Heart left ventricle (tissue), 16 donors: ENCODE results near the gene EP400. TPM values are rescaled to one million over a fixed set of nuclear protein-coding genes. Genes with fewer than 3 reads are reported as not detected.

Experiments used
- ATAC-seq, 4 donors: fragments of 200-7000 bp; cut with Tn5 transposase; one replicate each; pipeline ENCODE4 v1.9.1; 2020 to 2022; ENCODE audit warnings: moderate library complexity in 4 of 4, mild to moderate bottlenecking in 3 of 4, moderate number of reproducible peaks in 1 of 4
- DNase-seq, 5 donors: peaks; one replicate each; pipeline ENCODE4 v3.0.0-alpha.2; 2020
- H3K27ac ChIP-seq, 12 donors: fragments of 200-600 bp; sonication (generic) in 4 of 12; one replicate each; pipeline versions ENCODE4 v1.5.0 to v1.8.0; 2016 to 2022; ENCODE audit warnings: mild to moderate bottlenecking in 2 of 12
- H3K27me3 ChIP-seq, 9 donors: fragments of 200-600 bp; sonication (generic) in 2 of 9; one replicate each; pipeline versions ENCODE4 v1.5.1 to v1.8.0; 2016 to 2022; ENCODE audit warnings: mild to moderate bottlenecking in 3 of 9
- H3K36me3 ChIP-seq, 9 donors: fragments of 200-600 bp; sonication (generic) in 2 of 9; one replicate each; pipeline versions ENCODE4 v1.5.0 to v1.8.0; 2018 to 2022; ENCODE audit warnings: mild to moderate bottlenecking in 2 of 9
- H3K4me1 ChIP-seq, 12 donors: fragments of 200-600 bp; sonication (generic) in 4 of 12; one replicate each; pipeline versions ENCODE4 v1.5.0 to v1.8.0; 2016 to 2022; ENCODE audit warnings: mild to moderate bottlenecking in 3 of 12
- H3K4me3 ChIP-seq, 12 donors: fragments of 200-600 bp; sonication (generic) in 4 of 12; one replicate each; pipeline versions ENCODE4 v1.5.0 to v1.8.0; 2017 to 2022; ENCODE audit warnings: mild to moderate bottlenecking in 9 of 12, moderate library complexity in 4 of 12
- H3K9me3 ChIP-seq, 12 donors: fragments of 200-600 bp; sonication (generic) in 4 of 12; one replicate each; pipeline versions ENCODE4 v1.5.0 to v1.8.0; 2016 to 2022; ENCODE audit warnings: mild to moderate bottlenecking in 1 of 12
- POLR2A ChIP-seq, 2 donors: fragments of 450-650 bp; IDR thresholded peaks; one replicate each; pipeline ENCODE4 v1.6.1; 2017; ENCODE audit warnings: antibody characterized with exemption in 2 of 2, mild to moderate bottlenecking in 2 of 2, moderate library complexity in 2 of 2
- WGBS, 4 donors: extraction: QIAGEN DNeasy Blood & Tissue Kit in 2 of 4; methylation state at CpG; one replicate each; pipeline versions ENCODE4 v1.1.5 to v1.1.7; 2013 to 2018; 5-methylcytosine and 5-hydroxymethylcytosine counted together
- intact Hi-C, 10 donors: fragments of 100-400 bp; cut with DNase I; formaldehyde crosslinking; loops; one replicate each; pipeline versions ENCODE4 v1.11.1 to v1.14.2; 2022
- polyA plus RNA-seq, 2 donors: library from polyadenylated mRNA; stranded (reverse); fragments of 200-250 nt; gene quantifications; one replicate each; pipeline ENCODE4 v1.2.3, GENCODE V29; 2013
- total RNA-seq, 9 donors: library from RNA; depleted of rRNA in 2 of 9; stranded (reverse); fragments of >200 nt in 2 of 9; fragmentation: NEBNext Ultra II Directional in 3 of 9; extraction: Animal tissue kit (Norgen Biotek cat#: 25700) in 3 of 9; gene quantifications; one replicate each; pipeline versions ENCODE4 v1.1.0 to v1.2.4, GENCODE V29; 2016 to 2023
- TF ChIP-seq, protein P1 (sequence below), 12 donors: fragments of 200-600 bp; sonication (generic) in 4 of 12; IDR thresholded peaks; one replicate each; pipeline versions ENCODE4 v1.5.0 to v1.8.0; 2018 to 2022; ENCODE audit warnings: antibody characterized with exemption in 12 of 12, mild to moderate bottlenecking in 5 of 12
- donor health status: ischemic (EF 13 %, LVEDD 7.1; RV severe dilation, severe dysfunction).
- donor health status: healthy with polysubstance abuse.
- donor health status: DM: no; HTN: yes; CAD: no.
- donor health status: DM: no; HTN: no; CAD: no.
- donor health status: ischemic (EF 25% LVEDD 6.9; RV normal size, moderate dysfunction).
- donor health status: ischemic (EF 25% LVEDD 5.7; RV mildly dilated, moderate dysfunction).
- donor health status: healthy.
- donor health status: DM: yes; HTN: yes; CAD: no.
- donor health status: ischemic (EF 35%, LVEDD 5.7; RV mildly dilated, moderate dysfunction).
- donor health status: nonischemic (EF 11% LVEDD 7.7; RV severe dilation, severe dysfunction).
- donor health status: DM: yes; HTN: yes; CAD: no.
- donor health status: PGD.
- donor health status: ischemic (EF 29% LVEDD 5.4; RV normal size, mild dysfunction).
- donor health status: nonischemic (EF 23%, LVEDD 6.1; RV moderate dilation, normal function).

Gene EP400
- total and polyA plus RNA-seq, 11 donors: 9.8 to 27.8 (median 13.5) TPM

- DNase-seq (peak; percentile 90 to 96 (median 92)), ATAC-seq (peak; percentile 86 to 96 (median 94))
- H3K36me3 ChIP-seq: peaks cover 0 to 10% (median 3%) of the 10 kb centered on the region in 9 donors
- no peaks in the 10 kb centered on the region for H3K9me3 ChIP-seq
- intact Hi-C loops: no loop called here
- H3K4me3 ChIP-seq: peak overlapping the region; percentile 82 to 100 (median 94)
- TF ChIP-seq, protein P1, sequence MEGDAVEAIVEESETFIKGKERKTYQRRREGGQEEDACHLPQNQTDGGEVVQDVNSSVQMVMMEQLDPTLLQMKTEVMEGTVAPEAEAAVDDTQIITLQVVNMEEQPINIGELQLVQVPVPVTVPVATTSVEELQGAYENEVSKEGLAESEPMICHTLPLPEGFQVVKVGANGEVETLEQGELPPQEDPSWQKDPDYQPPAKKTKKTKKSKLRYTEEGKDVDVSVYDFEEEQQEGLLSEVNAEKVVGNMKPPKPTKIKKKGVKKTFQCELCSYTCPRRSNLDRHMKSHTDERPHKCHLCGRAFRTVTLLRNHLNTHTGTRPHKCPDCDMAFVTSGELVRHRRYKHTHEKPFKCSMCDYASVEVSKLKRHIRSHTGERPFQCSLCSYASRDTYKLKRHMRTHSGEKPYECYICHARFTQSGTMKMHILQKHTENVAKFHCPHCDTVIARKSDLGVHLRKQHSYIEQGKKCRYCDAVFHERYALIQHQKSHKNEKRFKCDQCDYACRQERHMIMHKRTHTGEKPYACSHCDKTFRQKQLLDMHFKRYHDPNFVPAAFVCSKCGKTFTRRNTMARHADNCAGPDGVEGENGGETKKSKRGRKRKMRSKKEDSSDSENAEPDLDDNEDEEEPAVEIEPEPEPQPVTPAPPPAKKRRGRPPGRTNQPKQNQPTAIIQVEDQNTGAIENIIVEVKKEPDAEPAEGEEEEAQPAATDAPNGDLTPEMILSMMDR (IDR thresholded peaks at IDR 0.05): no peak
- peak; percentile 72 to 91 for TF ChIP-seq POLR2A (IDR thresholded peaks at IDR 0.05)
- peaks cover 0 to 29% (median 13%) of the 10 kb centered on the region in 12 donors for H3K4me1 ChIP-seq
- H3K27me3 ChIP-seq: no peaks in the 10 kb centered on the region
- H3K27ac ChIP-seq: peak overlapping the region; percentile 79 to 97 (median 90)
- 0 to 1% (median 1%) methylated on average over 42 to 84 of the region's 84 CpGs for WGBS, 4 donors
These were observed 134.3 kb downstream of the EP400 start for GRCh38 chr12:132083941-132084620.

- TF ChIP-seq, protein P1 (IDR thresholded peaks at IDR 0.05): no peak
- no peak for TF ChIP-seq POLR2A (IDR thresholded peaks at IDR 0.05)
- ATAC-seq: peak; percentile 34 to 76 (median 72)
- intact Hi-C loops: no loop called here
These were observed 135.0 kb downstream of the EP400 start for GRCh38 chr12:132084621-132085290.

DNA sequence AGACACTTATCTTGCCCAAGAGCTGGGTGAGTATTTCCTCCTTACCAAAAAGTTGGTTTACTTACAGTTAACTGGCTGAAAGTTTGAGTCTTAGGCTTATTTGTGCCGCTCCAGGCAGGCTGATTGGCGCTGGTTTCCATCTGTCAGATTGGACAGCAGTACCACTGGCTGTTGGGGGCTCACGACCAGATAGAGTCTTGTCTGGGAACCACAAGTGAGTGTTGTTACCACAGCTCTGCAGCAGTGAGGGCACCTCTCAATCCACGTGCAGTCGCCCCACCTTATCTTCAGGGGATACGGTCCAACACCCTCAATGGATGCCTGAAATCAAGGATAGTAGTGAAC lies 135.5 kb downstream of the EP400 start:
- 40 to 51% (median 45%) methylated on average over 6 of the region's 6 CpGs for WGBS, 4 donors
- intact Hi-C loops: no loop called here
- ATAC-seq (no peak), DNase-seq (no peak)
- TF ChIP-seq POLR2A (IDR thresholded peaks at IDR 0.05): no peak
- TF ChIP-seq, protein P1 (IDR thresholded peaks at IDR 0.05): no peak
- Histone ChIP-seq H3K36me3 (peaks cover 0 to 5% (median 0%) of the 10 kb centered on the region in 9 donors), H3K27me3 (no peaks in the 10 kb centered on the region), H3K4me1 (peaks cover 0 to 29% (median 13%) of the 10 kb centered on the region in 12 donors), H3K27ac (peak overlapping the region in 11 of 12 donors; percentile 87 to 97 (median 91)), H3K9me3 (no peaks in the 10 kb centered on the region), H3K4me3 (peak overlapping the region in 11 of 12 donors; percentile 82 to 100 (median 96))

More at GRCh38 chr12:132084621-132085290, 135.0 kb downstream of the EP400 start:
- Histone ChIP-seq H3K27ac (peak overlapping the region; percentile 79 to 97 (median 90)), H3K36me3 (peaks cover 0 to 5% (median 0%) of the 10 kb centered on the region in 9 donors), H3K4me1 (peaks cover 0 to 29% (median 13%) of the 10 kb centered on the region in 12 donors), H3K27me3 (no peaks in the 10 kb centered on the region), H3K9me3 (no peaks in the 10 kb centered on the region), H3K4me3 (peak overlapping the region; percentile 82 to 100 (median 94))
- WGBS, 4 donors: 1 to 2% (median 2%) methylated on average over 24 to 49 of the region's 49 CpGs
- peak; percentile 70 to 84 (median 77) for DNase-seq

DNA sequence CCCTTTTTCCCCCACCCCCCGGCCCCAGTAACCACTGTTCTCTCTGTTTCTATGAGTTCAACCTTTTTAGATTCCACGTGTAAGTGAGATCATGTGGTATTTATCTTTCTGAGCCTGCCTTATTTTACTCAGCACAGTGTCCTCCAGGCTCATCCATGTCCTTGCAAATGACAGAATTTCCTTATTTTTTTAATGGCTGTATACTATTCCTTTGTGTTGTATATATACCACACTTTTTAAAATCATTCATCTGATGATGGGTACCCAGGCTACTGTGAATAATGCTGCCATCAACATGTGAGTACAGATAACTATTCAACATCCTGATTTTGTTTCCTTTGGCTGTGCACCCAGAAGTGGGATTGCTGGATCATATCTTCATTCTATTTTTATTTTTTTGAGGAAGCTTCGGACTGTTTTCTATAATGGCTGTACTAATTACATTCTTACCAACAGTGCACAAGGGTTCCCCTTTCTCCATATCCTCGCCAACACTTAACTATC lies 139.7 kb downstream of the EP400 start:
- DNase-seq (no peak), ATAC-seq (no peak)
- H3K27me3 ChIP-seq: no peaks in the 10 kb centered on the region
- H3K27ac ChIP-seq: no peak overlapping the region
- H3K4me1 ChIP-seq: peaks cover 0 to 16% (median 8%) of the 10 kb centered on the region in 12 donors
- intact Hi-C loops: no loop called here
- TF ChIP-seq POLR2A (IDR thresholded peaks at IDR 0.05): no peak
- TF ChIP-seq, protein P1 (IDR thresholded peaks at IDR 0.05): no peak
- peaks cover 0 to 33% (median 16%) of the 10 kb centered on the region in 9 donors for H3K36me3 ChIP-seq
- WGBS, 4 donors: 72 to 83% (median 74%) methylated on average over 4 of the region's 4 CpGs
- H3K4me3 ChIP-seq: no peak overlapping the region
- H3K9me3 ChIP-seq: no peaks in the 10 kb centered on the region
